B cell (primary cell): ENCODE results near the gene CD300H.
"Not testable (repeated sequence)": the region's sequence is repeated elsewhere in the genome, so short reads cannot be mapped to it uniquely, and the experiment has no call there.

Experiments used
- CTCF ChIP-seq: fragments of 200-600 bp; IDR thresholded peaks from one replicate; pipeline ENCODE4 v1.8.0; 2022; ENCODE audit warnings: antibody characterized with exemption, mild to moderate bottlenecking
- EZH2 ChIP-seq: IDR thresholded peaks from 2 replicates; pipeline ENCODE4 v1.6.1; 2012; ENCODE audit warnings: borderline replicate concordance, low read depth, mild to moderate bottlenecking, moderate library complexity, low read length; ENCODE audit not compliant: insufficient read depth, poor library complexity, severe bottlenecking

GRCh38 chr17:74558402-74558801 is 8.9 kb downstream of the CD300H start:
- TF ChIP-seq CTCF, EZH2: not testable (repeated sequence)
